Activated CD8-positive, alpha-beta memory T cell treated with anti-CD3 and anti-CD28 coated beads, Interleukin-2, amount 50 U/mL, for 24 hours (primary cell): Measurements from ENCODE around the gene COL16A1.

ENCODE experiments used
- DNase-seq: peaks from one replicate; pipeline ENCODE4 v3.0.0-alpha.2; 2020; ENCODE audit errors: extremely low read depth

COL16A1 gene

GRCh38 chr1:31625561-31626222 lies 78.1 kb downstream of the COL16A1 start:
- no peak for DNase-seq

DNA sequence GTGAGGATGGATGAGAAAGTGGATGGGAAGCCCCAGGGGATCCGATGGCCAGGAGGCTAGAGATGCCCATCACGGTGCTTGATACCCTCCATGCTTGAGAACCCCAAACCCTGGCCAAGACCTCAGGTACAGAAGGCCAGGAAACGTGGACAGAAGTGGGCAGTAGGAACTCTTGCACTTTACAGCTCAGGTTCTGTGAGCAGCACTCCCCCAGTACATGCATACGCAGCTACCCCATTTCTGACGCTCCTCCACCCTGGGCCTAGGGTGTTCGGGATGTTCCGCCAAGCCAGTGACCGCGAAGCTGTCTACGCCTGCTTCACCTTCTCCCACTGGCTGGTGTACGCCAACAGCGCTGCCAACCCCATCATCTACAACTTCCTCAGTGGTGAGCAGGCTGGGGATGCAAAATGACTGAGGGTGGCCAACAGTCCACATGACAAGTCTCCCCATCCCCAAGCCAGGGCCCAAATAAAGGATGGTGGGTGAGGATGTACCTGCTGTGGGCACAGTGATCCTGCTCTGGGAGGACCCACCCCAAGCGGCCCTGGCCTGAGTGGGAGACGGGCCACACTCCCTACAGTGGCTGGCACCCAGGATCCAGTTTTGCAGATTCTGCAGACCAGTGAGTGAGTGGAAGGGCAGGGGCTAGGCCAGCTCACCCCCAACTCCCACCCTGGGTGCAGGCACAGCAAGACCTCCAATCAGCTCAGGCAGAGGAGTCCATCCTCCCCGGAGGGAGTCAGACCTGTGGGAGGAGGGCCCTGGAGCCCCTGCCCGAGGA lies 78.9 kb downstream of the COL16A1 start:
- no peak for DNase-seq

DNA sequence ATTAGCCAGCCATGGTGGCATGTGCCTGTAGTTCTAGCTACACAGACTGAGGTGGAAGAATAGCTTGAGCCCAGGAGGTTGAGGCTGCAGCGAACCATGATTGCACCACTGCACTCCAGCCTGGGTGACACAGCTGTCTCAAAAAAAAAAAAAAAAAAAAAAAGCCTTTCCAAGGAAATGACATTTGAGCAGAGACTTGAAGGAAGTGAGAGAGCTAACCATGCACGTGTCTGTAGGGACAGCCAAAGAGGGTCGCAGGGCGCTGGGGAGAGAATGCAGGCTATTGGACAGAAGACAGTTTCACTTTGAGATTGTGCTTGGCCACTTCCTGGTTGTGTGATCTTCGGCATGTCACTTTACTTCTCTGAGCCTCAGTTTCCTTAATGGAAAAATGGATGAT lies 79.5 kb downstream of the COL16A1 start:
- DNase-seq: no peak

- DNase-seq: no peak
Measured at GRCh38 chr1:31623365-31623764, 80.5 kb downstream of the COL16A1 start.

DNA sequence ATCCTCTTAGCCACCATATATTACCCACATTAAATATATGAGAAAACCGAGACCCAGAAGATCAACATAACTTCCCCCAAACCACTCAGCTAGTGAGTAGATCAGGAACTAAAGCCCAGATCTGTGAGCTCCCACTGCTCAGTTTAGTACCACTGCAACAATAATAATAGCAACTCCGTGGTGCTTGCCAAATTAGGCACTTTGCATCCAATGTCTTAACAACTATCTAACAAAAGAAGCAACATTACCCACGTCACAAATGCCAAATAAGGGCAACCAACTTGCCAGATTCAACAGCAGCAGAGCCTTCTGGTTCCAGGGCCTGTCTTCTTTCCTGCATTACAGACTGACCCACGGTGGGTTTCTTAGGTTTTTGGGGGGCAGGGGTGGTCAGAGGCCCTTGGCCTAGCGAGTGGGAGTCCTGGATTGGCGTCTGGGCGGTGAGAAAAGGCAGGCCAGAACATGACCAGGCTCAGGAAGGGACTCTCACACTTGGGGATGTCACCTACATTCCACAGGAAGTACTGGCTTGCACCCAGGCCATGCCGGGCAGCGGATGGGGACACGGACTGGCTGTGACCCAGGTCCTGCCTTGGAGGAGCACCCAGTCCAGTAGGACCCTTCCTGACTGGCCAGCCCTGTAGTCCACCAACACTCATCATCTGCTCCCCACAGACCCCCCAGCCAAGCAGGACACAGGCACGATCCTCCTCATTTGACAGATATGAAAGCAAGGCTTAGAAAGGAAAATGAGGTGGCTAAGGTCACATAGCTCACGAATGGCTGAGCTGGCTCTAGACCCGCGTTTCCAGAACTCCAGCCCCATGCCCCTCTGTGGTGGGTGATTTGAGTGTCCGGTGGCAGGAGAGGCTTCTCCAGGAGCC lies 81.7 kb downstream of the COL16A1 start:
- no peak for DNase-seq

- DNase-seq: no peak
Measured at GRCh38 chr1:31621498-31621820, 82.4 kb downstream of the COL16A1 start.

DNA sequence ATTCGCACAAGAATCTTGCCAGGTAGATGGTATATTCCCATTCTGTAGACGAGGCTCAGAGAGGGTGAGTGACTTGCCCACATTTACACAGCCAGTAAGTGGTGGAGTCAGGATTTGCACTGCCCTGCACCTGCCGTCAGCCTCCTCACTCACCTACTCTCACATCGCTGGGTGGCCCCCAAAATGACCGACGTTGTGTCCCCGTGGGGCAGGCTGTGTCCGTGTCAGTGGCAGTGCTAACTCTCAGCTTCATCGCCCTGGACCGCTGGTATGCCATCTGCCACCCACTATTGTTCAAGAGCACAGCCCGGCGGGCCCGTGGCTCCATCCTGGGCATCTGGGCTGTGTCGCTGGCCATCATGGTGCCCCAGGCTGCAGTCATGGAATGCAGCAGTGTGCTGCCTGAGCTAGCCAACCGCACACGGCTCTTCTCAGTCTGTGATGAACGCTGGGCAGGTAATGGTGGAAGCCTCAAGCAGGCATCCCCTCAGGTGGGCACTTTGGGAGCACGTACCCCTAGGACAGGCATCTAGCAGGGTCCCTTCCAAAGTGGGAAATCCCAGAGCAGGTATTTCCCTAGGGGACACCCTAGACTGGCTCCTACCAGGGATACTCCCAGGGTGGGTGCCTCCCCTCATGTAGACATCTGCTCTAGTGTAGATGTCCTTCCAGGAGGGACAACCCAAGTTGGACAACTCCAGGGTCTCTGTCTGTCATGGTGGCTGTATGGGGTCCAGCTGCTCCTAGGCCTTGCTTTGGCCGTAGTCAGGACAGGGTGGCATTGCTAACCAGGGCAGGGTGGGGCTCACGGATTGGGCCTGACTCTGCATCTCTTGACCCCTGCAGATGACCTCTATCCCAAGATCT lies 83.0 kb downstream of the COL16A1 start:
- no peak for DNase-seq

GRCh38 chr1:31618916-31619846 lies 84.6 kb downstream of the COL16A1 start:
- DNase-seq: no peak

DNA sequence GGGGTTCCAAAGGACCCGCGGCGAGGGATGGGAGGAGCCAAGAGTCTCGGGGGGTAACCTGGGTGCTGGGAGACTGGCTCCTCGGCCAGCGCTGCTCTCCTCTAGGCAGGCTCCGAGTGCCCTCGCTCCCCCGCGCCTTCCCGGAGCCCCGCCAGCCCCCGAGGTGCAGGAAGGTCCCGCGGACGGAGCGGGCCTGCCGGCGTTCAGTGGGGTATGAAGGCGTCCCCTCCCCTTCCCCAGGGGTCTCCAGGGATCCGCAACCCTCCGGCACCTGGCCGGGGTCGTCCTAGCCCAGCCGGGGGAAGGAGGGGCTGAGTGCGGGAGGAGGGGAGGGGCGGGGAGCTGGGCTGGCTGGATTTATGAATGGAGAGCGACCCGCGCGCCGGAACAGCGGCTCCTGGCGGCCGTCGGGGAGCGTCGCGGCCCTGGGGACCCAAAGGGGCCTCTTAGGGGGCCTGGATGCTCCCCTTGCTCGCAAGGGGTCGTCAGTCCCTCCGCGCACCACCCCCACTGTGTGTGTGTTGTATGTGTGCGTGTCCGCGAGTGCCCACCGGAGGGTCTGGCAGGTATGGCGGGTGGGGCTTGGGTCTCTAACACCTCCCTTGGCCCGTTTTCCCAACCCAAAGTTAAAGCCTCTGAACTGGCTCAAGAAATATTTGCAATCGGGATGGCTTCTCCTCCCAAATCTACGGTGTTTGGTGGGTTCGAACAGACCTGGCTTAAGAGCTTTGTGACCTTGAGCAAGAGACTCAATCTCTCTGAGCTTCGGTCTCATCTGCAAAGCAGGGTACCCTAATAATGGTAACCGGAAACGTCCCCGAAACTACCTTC lies 85.7 kb downstream of the COL16A1 start:
- no peak for DNase-seq

DNA sequence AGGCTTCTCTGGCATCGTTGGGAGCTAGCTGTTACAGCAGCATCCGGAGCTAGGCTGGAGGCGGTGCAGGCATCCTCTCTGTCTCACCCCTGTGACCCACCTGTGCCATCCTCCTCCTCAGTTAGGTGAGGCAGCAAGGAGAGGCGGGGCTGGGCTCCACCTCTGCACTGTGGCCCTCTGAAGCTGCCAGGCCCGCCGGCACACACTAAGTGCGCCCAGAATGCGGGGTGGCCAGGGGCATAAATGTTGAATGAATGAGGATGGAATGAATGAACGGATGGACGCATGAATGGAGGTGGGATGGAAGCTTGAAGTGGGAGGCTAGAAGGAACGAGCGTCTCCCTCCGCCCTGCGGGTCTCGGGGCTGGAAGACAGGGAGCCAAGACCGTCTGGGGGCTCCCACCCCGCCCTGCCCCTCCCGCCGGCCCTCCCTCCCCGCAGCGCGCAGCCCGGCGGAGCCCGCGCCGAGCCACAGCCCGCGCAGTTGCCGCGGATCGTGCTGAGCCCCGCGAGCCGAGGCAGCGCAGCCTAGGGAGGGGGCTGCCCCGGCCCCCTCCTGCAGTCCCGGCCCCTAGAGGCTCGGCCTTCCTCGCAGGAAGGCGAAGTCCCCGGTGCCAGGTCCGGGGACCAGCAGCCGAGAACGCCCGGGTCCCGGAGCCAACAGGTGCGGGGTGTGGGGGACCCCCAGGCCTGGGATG lies 86.5 kb downstream of the COL16A1 start, which contains the start of gene HCRTR1:
HCRTR1 (plus strand) TSS at position 472 of the 698 bp plus-strand sequence. CDS start 1,504 bp downstream, outside the sequence.
- no peak for DNase-seq

GRCh38 chr1:31615939-31616338 lies 87.9 kb downstream of the COL16A1 start:
- DNase-seq: no peak

- DNase-seq: no peak
Measured at GRCh38 chr1:31615414-31615813, 88.4 kb downstream of the COL16A1 start.

GRCh38 chr1:31614414-31615005 lies 89.3 kb downstream of the COL16A1 start:
- no peak for DNase-seq

- no peak for DNase-seq
Measured at GRCh38 chr1:31609514-31610118, 94.2 kb downstream of the COL16A1 start.

GRCh38 chr1:31607360-31607759 lies 96.5 kb downstream of the COL16A1 start:
- DNase-seq: no peak

DNA sequence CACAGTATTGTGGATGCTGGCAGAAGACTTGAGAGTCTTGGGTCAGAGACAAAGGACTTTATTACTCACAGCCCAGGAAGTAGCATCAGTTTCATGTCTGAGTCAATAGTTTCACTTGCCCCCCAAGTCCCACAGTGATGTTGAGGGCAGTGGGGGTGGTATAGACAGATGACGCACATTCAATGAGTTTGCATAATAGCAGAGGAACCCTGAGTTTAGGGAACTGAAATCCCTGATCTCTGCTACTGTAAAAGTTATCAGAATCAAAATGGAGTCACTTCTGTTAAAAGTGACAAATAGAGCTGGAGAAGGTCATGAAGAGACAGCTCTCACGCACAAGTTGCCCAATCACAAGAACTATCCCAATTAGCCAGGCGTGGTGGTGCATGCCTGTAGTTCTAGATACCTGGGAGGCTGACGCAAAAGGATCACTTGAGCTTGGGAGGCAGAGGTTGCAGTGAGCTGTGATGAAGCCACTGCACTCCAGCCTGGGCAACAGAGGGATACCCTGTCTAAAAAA lies 97.8 kb downstream of the COL16A1 start:
- DNase-seq: no peak
